HFFc6 (cell line): ENCODE results near the gene SIRT6. TPM values are rescaled to one million over a fixed set of nuclear protein-coding genes. Genes with fewer than 3 reads are reported as not detected.
"Not testable (repeated sequence)": the region's sequence is repeated elsewhere in the genome, so short reads cannot be mapped to it uniquely, and the experiment has no call there.

Experiments
- DNase-seq: peaks from one replicate; pipeline ENCODE4 v3.0.0-alpha.2; 2018
- H3K27ac Mint-ChIP-seq: 2 replicates; pipeline ENCODE4 v1.8.0; 2020; ENCODE audit warnings: mild to moderate bottlenecking, mixed read lengths
- H3K27me3 Mint-ChIP-seq: 2 replicates; pipeline ENCODE4 v1.8.0; 2021; ENCODE audit warnings: mild to moderate bottlenecking, moderate library complexity, mixed read lengths; ENCODE audit not compliant: insufficient read depth
- H3K36me3 Mint-ChIP-seq: 2 replicates; pipeline ENCODE4 v1.8.0; 2021; ENCODE audit warnings: low read depth, mixed read lengths
- H3K4me1 Mint-ChIP-seq: 2 replicates; pipeline ENCODE4 v1.8.0; 2020; ENCODE audit warnings: low read depth, mixed read lengths
- H3K4me3 Mint-ChIP-seq: 2 replicates; pipeline ENCODE4 v1.8.0; 2020; ENCODE audit warnings: mild to moderate bottlenecking, moderate library complexity, mixed read lengths
- H3K9me3 Mint-ChIP-seq: 2 replicates; pipeline ENCODE4 v1.8.0; 2020; ENCODE audit warnings: mild to moderate bottlenecking, mixed read lengths
- CTCF ChIP-seq: fragments of 200-600 bp; sonication (generic); IDR thresholded peaks from 2 replicates; pipeline ENCODE4 v1.5.0; 2021; ENCODE audit warnings: antibody characterized with exemption, mild to moderate bottlenecking
- total RNA-seq, 6 experiments: library from RNA; stranded (reverse); fragmentation: NEBNext Ultra II Directional; extraction: Animal tissue kit (Norgen Biotek cat#: 25700); gene quantifications; 2 replicates in 1 of 6; 3 replicates in 5 of 6; pipeline ENCODE4 v1.2.3, GENCODE V29; 2021

The SIRT6 gene
- total RNA-seq, 6 experiments from 2014 or later, result 23.4 to 27.5 (median 25.2) TPM

- Mint-ChIP-seq H3K27ac (no peak overlapping the region), H3K4me3 (no peak overlapping the region), H3K9me3 (no peaks in the 10 kb centered on the region), H3K27me3 (peaks cover 24% of the 10 kb centered on the region), H3K36me3 (no peaks in the 10 kb centered on the region), H3K4me1 (no peaks in the 10 kb centered on the region)
- DNase-seq, result no peak
- no peak for TF ChIP-seq CTCF
Observed at GRCh38 chr19:4164262-4164661, 18.1 kb downstream of the SIRT6 start.

GRCh38 chr19:4161415-4162077, 20.8 kb downstream of the SIRT6 start:
- no peak overlapping the region for H3K4me3 Mint-ChIP-seq
- no peak for DNase-seq
- H3K4me1 Mint-ChIP-seq, result no peaks in the 10 kb centered on the region

GRCh38 chr19:4157971-4158370, 24.4 kb downstream of the SIRT6 start:
- H3K27me3 Mint-ChIP-seq, result peaks cover 17% of the 10 kb centered on the region
- DNase-seq, H3K9me3 Mint-ChIP-seq, H3K27ac Mint-ChIP-seq, H3K4me1 Mint-ChIP-seq, H3K36me3 Mint-ChIP-seq, H3K4me3 Mint-ChIP-seq: not testable (repeated sequence)

More at GRCh38 chr19:4161415-4162077, 20.8 kb downstream of the SIRT6 start:
- Mint-ChIP-seq H3K27me3 (peaks cover 21% of the 10 kb centered on the region), H3K9me3 (no peaks in the 10 kb centered on the region), H3K27ac (no peak overlapping the region), H3K36me3 (no peaks in the 10 kb centered on the region)
- no peak for TF ChIP-seq CTCF

GRCh38 chr19:4157164-4157563, 25.2 kb downstream of the SIRT6 start:
- Mint-ChIP-seq H3K9me3 (no peaks in the 10 kb centered on the region), H3K4me1 (peaks cover 6% of the 10 kb centered on the region; the same call in 1 of the 2 replicates), H3K4me3 (no peak overlapping the region), H3K27ac (no peak overlapping the region), H3K27me3 (peaks cover 24% of the 10 kb centered on the region), H3K36me3 (no peaks in the 10 kb centered on the region)
- DNase-seq, result no peak
- TF ChIP-seq CTCF, result no peak

GRCh38 chr19:4154571-4155312, 27.6 kb downstream of the SIRT6 start:
- no peak for DNase-seq
- Mint-ChIP-seq H3K36me3 (no peaks in the 10 kb centered on the region), H3K9me3 (no peaks in the 10 kb centered on the region), H3K27me3 (peaks cover 29% of the 10 kb centered on the region), H3K27ac (no peak overlapping the region), H3K4me3 (no peak overlapping the region), H3K4me1 (peaks cover 6% of the 10 kb centered on the region; the same call in 1 of the 2 replicates)
- no peak for TF ChIP-seq CTCF
